GM10248 (cell line): ENCODE measurements around the gene GNB1L.

Source experiments
- CTCF ChIA-PET: fragments of 300-600 bp; sonication (Branson Sonifier 250); formaldehyde crosslinking; extraction: SDS; loops from one replicate; lab custom pipeline; 2021; ENCODE audit warnings: antibody characterized with exemption; lab: Yijun Ruan, JAX
- POLR2A ChIA-PET: fragments of 350-650 bp; sonication (Branson Sonifier 250); formaldehyde crosslinking; extraction: SDS; loops from one replicate; lab custom pipeline; 2020; ENCODE audit warnings: antibody characterized with exemption; lab: Yijun Ruan, JAX
- DNase-seq: peaks from one replicate; pipeline ENCODE4 v3.0.0; 2012; ENCODE audit errors: extremely low spot score
- TF ChIP-seq, protein P1 (sequence below): IDR thresholded peaks from 2 replicates; pipeline ENCODE4 v1.5.1; 2012; ENCODE audit warnings: mild to moderate bottlenecking, low read depth; ENCODE audit errors: extremely low read depth, missing control alignments, control extremely low read depth

The GNB1L gene

DNA sequence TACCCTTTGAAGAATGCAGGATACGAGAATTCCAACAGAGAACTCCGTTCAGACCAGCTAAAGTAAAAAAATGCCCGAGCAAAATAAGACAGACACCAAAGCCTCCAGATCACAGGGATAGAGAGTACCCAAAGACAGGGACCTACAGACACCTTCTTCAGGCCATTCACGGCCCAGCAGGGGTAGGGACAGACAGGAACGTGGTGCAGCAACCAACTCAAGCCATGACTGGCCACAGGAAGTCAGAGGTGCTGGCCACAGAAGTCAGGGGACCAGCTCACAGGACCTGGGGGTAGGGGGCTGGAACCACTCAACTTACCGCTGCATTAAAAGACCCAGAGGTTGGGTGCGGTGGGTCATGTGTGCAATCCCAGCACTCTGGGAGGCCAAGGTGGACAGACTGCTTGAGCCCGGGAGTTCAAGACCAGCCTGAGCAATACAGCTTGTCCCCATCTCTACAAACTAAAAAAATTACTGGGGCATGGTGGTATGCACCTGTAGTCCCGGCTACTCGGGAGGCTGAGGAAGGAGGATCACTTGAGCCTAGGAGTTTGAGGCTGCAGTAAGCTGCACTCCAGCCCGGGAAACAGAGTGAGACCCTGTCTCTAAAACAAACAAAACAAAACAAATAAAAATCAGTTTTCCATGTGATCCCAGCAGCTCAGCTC, 47.0 kb upstream of the GNB1L start:
- ChIA-PET CTCF (interaction anchor here (1.5 to 6.8 kb wide), 5 partner anchors 10 to 223 kb away, joined by 3 to 46 read pairs (median 6); no protein-coding TSS in a partner anchor), POLR2A (no interaction called here)
- no peak for DNase-seq
- TF ChIP-seq, protein P1, sequence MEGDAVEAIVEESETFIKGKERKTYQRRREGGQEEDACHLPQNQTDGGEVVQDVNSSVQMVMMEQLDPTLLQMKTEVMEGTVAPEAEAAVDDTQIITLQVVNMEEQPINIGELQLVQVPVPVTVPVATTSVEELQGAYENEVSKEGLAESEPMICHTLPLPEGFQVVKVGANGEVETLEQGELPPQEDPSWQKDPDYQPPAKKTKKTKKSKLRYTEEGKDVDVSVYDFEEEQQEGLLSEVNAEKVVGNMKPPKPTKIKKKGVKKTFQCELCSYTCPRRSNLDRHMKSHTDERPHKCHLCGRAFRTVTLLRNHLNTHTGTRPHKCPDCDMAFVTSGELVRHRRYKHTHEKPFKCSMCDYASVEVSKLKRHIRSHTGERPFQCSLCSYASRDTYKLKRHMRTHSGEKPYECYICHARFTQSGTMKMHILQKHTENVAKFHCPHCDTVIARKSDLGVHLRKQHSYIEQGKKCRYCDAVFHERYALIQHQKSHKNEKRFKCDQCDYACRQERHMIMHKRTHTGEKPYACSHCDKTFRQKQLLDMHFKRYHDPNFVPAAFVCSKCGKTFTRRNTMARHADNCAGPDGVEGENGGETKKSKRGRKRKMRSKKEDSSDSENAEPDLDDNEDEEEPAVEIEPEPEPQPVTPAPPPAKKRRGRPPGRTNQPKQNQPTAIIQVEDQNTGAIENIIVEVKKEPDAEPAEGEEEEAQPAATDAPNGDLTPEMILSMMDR = no peak

DNA sequence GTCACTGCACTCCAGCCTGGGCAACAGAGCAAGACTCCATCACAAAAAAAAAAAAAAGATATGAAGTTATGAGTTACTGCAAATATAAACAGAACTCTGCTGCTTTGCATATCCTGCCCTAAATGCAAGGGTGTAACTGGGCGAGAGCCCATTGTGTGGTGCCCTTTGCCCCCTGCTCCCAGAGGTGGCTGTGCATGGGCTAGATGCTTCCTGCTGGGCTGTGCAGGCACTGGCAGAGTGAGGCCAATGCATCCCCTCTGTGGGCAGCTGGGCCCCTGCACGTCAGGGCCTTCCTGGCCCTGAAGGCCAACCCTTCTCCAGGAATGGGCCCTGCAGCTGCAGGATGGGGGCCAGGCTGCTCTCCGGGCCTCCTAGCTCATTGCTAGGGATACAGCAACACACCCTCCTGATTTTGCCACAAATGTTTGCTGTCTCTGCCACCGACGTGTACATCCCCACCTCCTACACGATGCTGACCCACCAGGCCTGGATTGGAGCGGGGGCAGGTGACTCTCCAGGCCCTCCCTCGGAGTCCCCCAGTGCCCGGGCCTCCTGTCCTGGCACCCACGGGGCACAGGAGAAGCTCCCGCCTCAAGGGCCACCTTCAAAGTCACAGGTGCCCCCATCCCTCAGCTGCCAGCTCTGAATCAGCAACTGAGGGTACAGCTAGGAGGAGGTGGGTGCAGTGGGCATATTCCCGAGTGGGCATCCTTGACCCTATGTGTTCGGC, 46.2 kb upstream of the GNB1L start:
- DNase-seq = no peak
- CTCF ChIA-PET = interaction anchor here (1.6 to 6.8 kb wide), 4 partner anchors 11 to 222 kb away, joined by 3 to 46 read pairs (median 12); no protein-coding TSS in a partner anchor

DNA sequence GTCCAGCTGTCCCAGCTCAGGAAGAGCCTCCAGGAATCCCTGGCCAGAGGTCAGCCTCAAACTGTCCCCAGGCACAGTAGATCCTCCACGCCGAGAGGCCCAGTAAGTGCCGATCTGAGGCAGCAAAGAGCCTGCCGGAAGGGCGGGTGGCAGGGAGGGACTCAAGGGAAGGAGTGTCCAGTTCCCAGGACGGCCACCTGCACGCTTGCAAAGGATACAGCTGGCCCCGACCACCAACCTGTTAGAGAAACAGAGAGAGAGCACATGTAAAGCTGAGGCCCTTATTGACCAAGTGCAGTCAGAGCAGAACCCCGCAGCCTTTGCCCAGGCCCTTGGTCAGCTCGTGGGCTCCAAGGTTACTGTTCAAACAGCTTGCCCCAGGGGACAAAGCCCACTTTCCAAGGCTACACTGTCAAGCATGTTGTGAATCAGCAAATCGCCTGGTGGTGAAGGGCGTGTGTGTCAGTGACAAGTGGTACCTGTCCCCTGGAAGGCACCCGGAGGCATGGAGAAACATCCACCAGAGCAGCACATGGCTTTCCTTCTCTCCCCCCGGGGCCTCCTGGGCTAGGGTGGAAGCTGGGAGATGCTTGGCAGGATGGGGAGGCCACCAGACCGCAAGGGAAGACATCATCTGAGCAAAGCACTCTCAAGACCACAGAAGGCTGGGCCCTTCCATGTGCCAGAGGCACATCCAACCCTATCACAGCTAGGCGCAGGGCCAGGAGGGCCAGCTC, 44.3 kb upstream of the GNB1L start:
- ChIA-PET POLR2A (no interaction called here), CTCF (interaction anchor here (1.3 to 2.0 kb wide), 3 partner anchors 9 to 169 kb away, joined by 4 to 7 read pairs (median 6); no protein-coding TSS in a partner anchor)
- TF ChIP-seq, protein P1 = no peak
- no peak for DNase-seq

More for the DNA sequence above, 46.2 kb upstream of the GNB1L start:
- TF ChIP-seq, protein P1 = no peak
- POLR2A ChIA-PET = no interaction called here

DNA sequence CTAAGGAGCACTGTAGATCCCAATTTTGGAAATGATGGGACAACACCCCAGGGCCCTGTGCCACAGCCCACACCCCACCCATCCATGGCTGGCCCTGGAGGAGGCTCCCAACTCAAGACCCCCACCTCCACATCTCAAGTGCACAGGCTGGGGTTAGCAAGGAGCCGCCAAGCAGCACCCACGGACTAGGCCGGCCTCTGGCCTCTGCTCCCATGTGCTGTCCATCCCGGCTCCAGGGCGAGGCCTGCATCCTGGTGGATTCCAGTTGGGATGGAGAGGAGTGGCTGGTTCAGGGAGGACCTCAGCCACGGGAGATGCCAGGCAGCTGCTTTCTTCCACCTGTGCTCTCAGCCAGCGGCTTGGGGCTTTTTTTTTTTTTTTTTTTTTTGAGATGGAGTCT, 43.5 kb upstream of the GNB1L start:
- DNase-seq = no peak
- TF ChIP-seq, protein P1 = no peak
- POLR2A ChIA-PET = no interaction called here
- CTCF ChIA-PET = interaction anchor here (1.2 to 2.0 kb wide), 4 partner anchors 10 to 168 kb away, joined by 4 to 7 read pairs (median 6); no protein-coding TSS in a partner anchor

DNA sequence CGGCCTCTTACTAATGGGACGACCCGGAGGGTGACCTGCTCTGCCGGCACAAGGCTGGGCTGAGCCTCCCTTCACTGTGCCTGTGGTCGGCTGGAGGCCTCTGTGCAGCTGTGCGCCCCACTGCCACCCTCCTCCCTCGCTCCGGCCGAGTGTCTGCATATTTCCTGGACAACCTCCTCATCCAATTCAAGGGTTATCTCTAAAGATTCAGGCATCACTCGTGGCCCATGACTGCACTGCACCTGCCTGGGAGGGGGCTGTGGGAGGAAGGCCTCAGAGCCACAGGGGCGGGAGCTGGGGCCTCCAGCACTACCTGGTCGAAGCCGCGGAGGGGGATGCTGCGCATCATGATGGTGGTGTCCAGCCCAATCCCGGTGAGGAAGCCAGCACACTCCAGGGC, 43.1 kb upstream of the GNB1L start:
- TF ChIP-seq, protein P1 = no peak
- ChIA-PET CTCF (interaction anchor here (1.2 to 2.0 kb wide), 2 partner anchors 12 to 167 kb away, joined by 5 to 11 read pairs; no protein-coding TSS in a partner anchor), POLR2A (no interaction called here)
- no peak for DNase-seq
